SK-N-MC (cell line): ENCODE data around the gene ANK3.

Experiments used
- EZH2 ChIP-seq: fragments of 200-600 bp; sonication (generic); IDR thresholded peaks from one replicate; pipeline ENCODE4 v1.6.1; 2017; ENCODE audit warnings: antibody characterized with exemption
- FOXP2 ChIP-seq: optimal IDR thresholded peaks from 2 replicates; pipeline ENCODE3; 2011; ENCODE audit warnings: mild to moderate bottlenecking, moderate library complexity; ENCODE audit not compliant: insufficient read depth; ENCODE audit errors: extremely low read length, control extremely low read depth
- POLR2AphosphoS5 ChIP-seq: IDR thresholded peaks from 2 replicates; pipeline ENCODE4 v1.6.1; 2012; ENCODE audit warnings: mild to moderate bottlenecking, low read depth, low read length, borderline replicate concordance

- TF ChIP-seq POLR2AphosphoS5 (no peak), FOXP2 (no peak), EZH2 (no peak)
Measured at GRCh38 chr10:60266513-60266912, 123.2 kb downstream of the ANK3 start.
